ENCODE measurements around the gene ST3GAL4.

GRCh38 chr11:126328444-126328843, 27.0 kb upstream of the ST3GAL4 start:
- TF ChIP-seq, protein P1, sequence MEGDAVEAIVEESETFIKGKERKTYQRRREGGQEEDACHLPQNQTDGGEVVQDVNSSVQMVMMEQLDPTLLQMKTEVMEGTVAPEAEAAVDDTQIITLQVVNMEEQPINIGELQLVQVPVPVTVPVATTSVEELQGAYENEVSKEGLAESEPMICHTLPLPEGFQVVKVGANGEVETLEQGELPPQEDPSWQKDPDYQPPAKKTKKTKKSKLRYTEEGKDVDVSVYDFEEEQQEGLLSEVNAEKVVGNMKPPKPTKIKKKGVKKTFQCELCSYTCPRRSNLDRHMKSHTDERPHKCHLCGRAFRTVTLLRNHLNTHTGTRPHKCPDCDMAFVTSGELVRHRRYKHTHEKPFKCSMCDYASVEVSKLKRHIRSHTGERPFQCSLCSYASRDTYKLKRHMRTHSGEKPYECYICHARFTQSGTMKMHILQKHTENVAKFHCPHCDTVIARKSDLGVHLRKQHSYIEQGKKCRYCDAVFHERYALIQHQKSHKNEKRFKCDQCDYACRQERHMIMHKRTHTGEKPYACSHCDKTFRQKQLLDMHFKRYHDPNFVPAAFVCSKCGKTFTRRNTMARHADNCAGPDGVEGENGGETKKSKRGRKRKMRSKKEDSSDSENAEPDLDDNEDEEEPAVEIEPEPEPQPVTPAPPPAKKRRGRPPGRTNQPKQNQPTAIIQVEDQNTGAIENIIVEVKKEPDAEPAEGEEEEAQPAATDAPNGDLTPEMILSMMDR (IDR thresholded peaks at IDR 0.05) = no peak
- TF ChIP-seq ZFP36 (IDR thresholded peaks at IDR 0.05; ENCODE audit: borderline replicate concordance, partially characterized antibody) = no peak
- no peak for TF ChIP-seq BCL3 (IDR thresholded peaks at IDR 0.05)
- no peak for TF ChIP-seq CBX8 (IDR thresholded peaks at IDR 0.05)
- TF ChIP-seq RNF2 (IDR thresholded peaks at IDR 0.05; ENCODE audit: borderline replicate concordance, low read depth) = no peak
- TF ChIP-seq CHD4 (IDR thresholded peaks at IDR 0.05; ENCODE audit: borderline replicate concordance) = no peak

All from A549 (cell line).